COLO668 (cell line): ENCODE measurements around the gene TOP2B.

Experiments used
- DNase-seq: peaks from one replicate; lab custom pipeline; 2025; ENCODE audit not compliant: unreplicated experiment; lab: John Stamatoyannopoulos, UW

Gene TOP2B

DNA sequence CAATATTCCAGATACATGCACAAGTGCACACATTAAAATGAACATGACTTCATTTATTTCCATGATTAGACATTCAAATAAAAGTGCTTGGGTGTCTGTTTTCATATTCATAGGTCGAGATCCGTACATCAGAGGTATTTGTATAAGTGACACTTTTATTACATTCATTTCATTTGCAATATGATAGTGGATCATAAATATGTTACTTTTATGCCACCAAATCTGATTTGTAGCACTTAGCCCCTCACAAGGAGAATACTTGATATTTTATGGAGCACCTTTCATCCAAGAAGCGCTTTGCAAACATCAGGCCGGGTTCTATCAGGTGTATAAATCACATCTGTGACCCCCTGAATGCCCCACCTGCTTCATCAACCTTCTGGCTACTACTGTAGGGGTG lies 100.6 kb downstream of the TOP2B start:
- no peak for DNase-seq

DNA sequence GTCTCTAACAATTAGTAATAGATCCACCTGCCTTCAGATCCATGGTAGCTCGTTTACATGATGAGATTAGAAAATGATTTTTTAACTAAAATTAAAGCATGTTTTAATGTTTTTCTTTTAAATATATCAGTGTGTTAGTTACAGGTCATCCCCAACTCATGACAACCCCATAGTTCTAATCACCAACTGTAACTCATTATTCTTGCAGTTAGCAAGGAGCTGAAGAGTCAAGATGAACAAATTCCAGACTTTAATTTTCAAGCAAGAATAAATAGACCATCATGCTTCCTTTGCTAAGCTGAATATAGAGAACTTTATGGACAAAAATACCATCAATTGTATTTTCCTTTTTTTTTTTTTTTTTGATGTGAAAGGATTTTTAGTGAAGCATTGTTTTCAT lies 101.1 kb downstream of the TOP2B start:
- DNase-seq = no peak

- DNase-seq = no peak
Observed at GRCh38 chr3:25558796-25559195, 105.9 kb downstream of the TOP2B start.

- DNase-seq = no peak
Observed at GRCh38 chr3:25558121-25558520, 106.6 kb downstream of the TOP2B start.

- no peak for DNase-seq
Observed at GRCh38 chr3:25557694-25558093, 107.0 kb downstream of the TOP2B start.

DNA sequence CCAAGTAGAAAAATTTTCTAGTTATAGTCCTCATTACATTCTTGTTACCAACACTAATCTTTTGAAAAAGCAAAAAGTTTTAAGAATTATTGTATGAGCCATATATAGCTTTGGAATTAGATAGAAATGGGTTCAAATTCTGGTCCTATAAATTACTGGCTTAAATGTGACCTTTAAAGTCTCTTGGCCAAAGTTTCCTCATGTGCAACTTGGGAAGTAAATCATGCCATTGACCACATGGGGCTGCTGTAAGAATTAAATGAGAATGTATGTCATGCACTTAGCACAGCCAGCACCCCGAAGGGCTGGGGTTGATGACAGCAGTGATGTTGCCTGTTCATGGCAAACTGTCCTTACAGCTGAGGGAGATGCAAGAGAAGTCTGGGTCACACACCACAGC lies 108.3 kb downstream of the TOP2B start:
- no peak for DNase-seq

GRCh38 chr3:25555695-25556437 lies 108.8 kb downstream of the TOP2B start:
- DNase-seq = no peak

DNA sequence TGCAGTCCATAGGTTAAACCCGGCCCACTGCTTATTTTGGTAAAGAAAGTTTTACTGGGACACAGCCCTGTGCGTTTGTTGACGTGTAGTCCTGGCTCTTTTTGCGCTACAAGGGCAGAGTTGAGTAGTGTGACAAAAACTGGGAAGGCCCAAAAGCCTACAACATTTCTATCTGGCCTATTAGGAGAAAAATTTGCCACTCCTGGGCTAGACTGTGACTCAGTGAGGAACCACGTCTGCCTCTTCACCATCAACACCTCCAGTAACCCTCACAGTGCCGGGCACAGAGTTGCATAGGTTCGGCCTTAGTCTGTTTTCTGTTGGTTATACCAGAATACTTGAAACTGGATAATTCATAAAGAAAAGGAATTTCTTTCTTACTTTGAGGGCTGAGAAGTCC lies 110.3 kb downstream of the TOP2B start:
- no peak for DNase-seq

DNA sequence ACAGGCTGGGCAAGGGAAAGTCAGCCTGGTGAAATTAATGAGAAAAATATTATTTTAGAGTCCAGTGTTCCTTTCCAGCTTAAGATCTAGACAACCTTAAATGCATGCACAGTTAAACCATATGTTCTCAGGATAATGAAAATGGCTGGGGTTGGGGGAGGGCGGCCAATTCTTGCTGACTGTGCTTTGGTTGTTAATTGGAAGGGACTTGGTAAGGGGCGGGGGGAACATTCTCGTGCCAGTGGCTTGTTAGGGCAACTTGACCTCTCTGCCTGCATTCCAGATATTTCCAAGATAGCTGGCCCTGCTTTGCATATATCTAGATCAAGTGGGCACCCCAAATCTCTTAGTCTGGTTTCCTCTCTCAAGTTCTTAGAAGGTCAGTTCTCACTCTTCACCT lies 112.5 kb downstream of the TOP2B start:
- DNase-seq = no peak

DNA sequence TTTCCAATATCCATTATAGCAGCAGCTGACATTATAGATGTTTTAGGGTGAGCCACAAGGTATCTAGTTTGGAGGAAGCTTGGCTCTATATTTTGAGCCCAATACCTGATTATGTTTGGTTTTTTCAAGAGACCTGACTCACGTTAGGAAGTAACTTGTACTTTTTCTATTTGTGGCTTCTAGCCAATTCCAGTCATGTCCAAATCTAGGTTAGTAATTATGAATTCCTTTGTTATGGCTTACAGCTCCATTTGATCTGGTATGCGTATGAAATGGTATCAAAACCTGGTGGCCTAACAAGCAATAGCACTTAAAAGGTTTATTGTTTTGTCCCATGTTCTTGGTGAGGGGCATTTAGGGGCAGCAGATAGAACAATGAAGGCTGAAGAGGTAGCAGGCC lies 115.9 kb downstream of the TOP2B start:
- no peak for DNase-seq

GRCh38 chr3:25547943-25548674 lies 116.6 kb downstream of the TOP2B start:
- DNase-seq = no peak
